ENCODE results near the gene PRKCZ. TPM values are rescaled to one million over a fixed set of nuclear protein-coding genes. Genes with fewer than 3 reads are reported as not detected.
A peak's percentile ranks its signal among the peaks of the same experiment; 100 is the strongest.

The PRKCZ gene
- total RNA-seq, 2 donors from 2014 or later: 50.4 to 72.2 TPM

DNA sequence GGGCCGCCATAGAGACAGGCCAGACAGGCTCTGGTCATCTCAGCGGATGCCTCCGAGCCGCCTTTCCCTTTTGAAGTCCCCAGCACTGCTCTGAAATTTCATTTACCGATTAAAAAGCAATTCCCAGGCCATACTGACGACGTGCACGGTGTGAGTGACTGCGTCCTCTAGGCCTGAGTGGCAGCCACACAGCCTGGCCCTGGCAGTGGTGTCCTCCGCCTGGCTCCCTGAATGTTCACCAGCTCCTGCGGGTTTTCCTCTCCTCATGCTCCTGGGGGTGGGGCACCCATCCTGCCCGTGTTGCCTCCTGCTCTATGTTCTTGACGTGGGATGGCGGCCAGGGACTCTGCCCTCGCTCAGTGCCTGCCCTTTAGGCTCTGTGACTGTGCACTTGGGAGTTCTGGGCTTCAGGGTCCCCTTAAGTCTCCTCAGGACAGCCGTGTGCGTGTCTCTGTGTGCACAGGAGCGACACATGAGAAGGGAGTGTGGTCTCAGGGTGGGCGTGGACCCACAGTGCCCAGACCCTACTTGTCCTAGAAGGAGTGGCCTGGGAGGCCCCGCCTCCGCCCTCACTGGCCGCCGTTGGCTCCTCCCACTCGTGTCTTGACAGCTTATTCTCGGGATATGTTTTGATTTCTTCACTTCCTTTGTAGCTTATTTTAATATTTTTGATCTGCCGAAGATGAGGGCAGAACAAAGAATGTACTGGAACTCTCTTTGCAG, 181.5 kb downstream of the PRKCZ start:
- peak overlapping the region; percentile 80 for H3K27ac ChIP-seq
- no peak for TF ChIP-seq CTCF (IDR thresholded peaks at IDR 0.05)

GRCh38 chr1:2232255-2232915, 182.2 kb downstream of the PRKCZ start:
- intact Hi-C loops (cut with DNase I): loop anchor here (5.0 kb wide), 1 partner anchor 85 kb away; no protein-coding TSS in a partner anchor
- H3K9me3 ChIP-seq: no peaks in the 10 kb centered on the region
- H3K4me3 ChIP-seq: peak overlapping the region; percentile 63
- DNase-seq: no peak
- H3K27ac ChIP-seq: peak overlapping the region; percentile 80
- TF ChIP-seq CTCF (IDR thresholded peaks at IDR 0.05): no peak
- H3K27me3 ChIP-seq: no peaks in the 10 kb centered on the region
- peak overlapping the region; percentile 70 to 84 for H3K9ac ChIP-seq (ENCODE audit: low read depth in 2 of 2, low read length in 2 of 2)
- H3K36me3 ChIP-seq: no peaks in the 10 kb centered on the region
- peaks cover 30% of the 10 kb centered on the region for H3K4me1 ChIP-seq

More for the DNA sequence above, 181.5 kb downstream of the PRKCZ start:
- peak overlapping the region; percentile 84 to 88 for H3K9ac ChIP-seq (ENCODE audit: low read depth in 2 of 2, low read length in 2 of 2)
- peak overlapping the region; percentile 63 for H3K4me3 ChIP-seq
- H3K4me1 ChIP-seq: peaks cover 27% of the 10 kb centered on the region
- H3K27me3 ChIP-seq: no peaks in the 10 kb centered on the region
- H3K36me3 ChIP-seq: no peaks in the 10 kb centered on the region
- DNase-seq: peak; percentile 85
- H3K9me3 ChIP-seq: no peaks in the 10 kb centered on the region
- intact Hi-C loops (cut with DNase I): loop anchor here (5.0 kb wide), 1 partner anchor 86 kb away; no protein-coding TSS in a partner anchor

GRCh38 chr1:2232916-2233438, 182.8 kb downstream of the PRKCZ start:
- Histone ChIP-seq H3K27me3 (no peaks in the 10 kb centered on the region), H3K36me3 (no peaks in the 10 kb centered on the region), H3K4me3 (peak overlapping the region; percentile 63), H3K4me1 (peaks cover 36% of the 10 kb centered on the region), H3K27ac (peak overlapping the region; percentile 80), H3K9ac (ENCODE audit: low read depth in 2 of 2, low read length in 2 of 2) (peak overlapping the region; percentile 70 to 84), H3K9me3 (no peaks in the 10 kb centered on the region)
- no peak for DNase-seq
- no peak for TF ChIP-seq CTCF (IDR thresholded peaks at IDR 0.05)
- intact Hi-C loops (cut with DNase I): loop anchor here (5.0 kb wide), 1 partner anchor 84 kb away; no protein-coding TSS in a partner anchor

DNA sequence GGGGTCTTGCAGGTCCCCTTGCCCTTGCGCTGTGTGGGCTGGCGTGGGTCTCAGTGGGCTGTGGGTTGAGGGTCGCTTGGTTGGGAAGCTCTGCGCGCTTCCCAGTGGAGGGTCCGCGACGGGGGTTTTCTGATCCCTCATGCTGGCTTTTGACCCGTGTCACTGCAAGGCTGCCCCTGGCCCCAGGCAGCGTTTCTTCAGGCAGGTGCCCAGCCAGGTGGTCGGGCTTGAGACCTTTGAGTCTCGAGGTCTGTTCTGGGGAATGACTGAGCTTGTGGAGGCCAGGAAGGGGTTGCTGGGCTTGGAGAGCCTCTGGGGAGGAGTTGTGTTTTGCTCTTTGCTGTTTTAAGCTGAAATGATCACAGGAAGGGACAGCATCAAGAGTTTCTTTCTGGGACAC, 183.3 kb downstream of the PRKCZ start:
- intact Hi-C loops (cut with DNase I): loop anchor here (5.0 kb wide), 1 partner anchor 84 kb away; no protein-coding TSS in a partner anchor
- peak overlapping the region; percentile 56 to 73 for H3K9ac ChIP-seq (ENCODE audit: low read depth in 2 of 2, low read length in 2 of 2)
- H3K4me3 ChIP-seq: peak overlapping the region; percentile 3
- no peaks in the 10 kb centered on the region for H3K27me3 ChIP-seq
- no peaks in the 10 kb centered on the region for H3K36me3 ChIP-seq
- no peak for DNase-seq
- H3K27ac ChIP-seq: peak overlapping the region; percentile 57
- no peaks in the 10 kb centered on the region for H3K9me3 ChIP-seq
- H3K4me1 ChIP-seq: peaks cover 38% of the 10 kb centered on the region
- no peak for TF ChIP-seq CTCF (IDR thresholded peaks at IDR 0.05)

- H3K36me3 ChIP-seq: no peaks in the 10 kb centered on the region
- H3K4me1 ChIP-seq: peaks cover 40% of the 10 kb centered on the region
- H3K9ac ChIP-seq (ENCODE audit: low read depth in 2 of 2, low read length in 2 of 2): peak overlapping the region; percentile 56 to 73
- DNase-seq: peak; percentile 67
- H3K4me3 ChIP-seq: peak overlapping the region; percentile 3
- intact Hi-C loops (cut with DNase I): loop anchor here (5.0 kb wide), 1 partner anchor 83 kb away; no protein-coding TSS in a partner anchor
- TF ChIP-seq CTCF (IDR thresholded peaks at IDR 0.05): no peak
- H3K27ac ChIP-seq: peak overlapping the region; percentile 57
- no peaks in the 10 kb centered on the region for H3K27me3 ChIP-seq
- no peaks in the 10 kb centered on the region for H3K9me3 ChIP-seq
These were observed 184.0 kb downstream of the PRKCZ start for GRCh38 chr1:2233997-2234761.

All from colonic mucosa (tissue), 4 donors.